ENCODE data around the gene PACSIN1.

The PACSIN1 gene

GRCh38 chr6:34438705-34439104 is 27.2 kb upstream of the PACSIN1 start:
- Histone ChIP-seq H3K27me3 (ENCODE audit: control insufficient read depth, insufficient read depth, low read length) (no peaks in the 10 kb centered on the region), H3K9ac (ENCODE audit: low read length) (no peak overlapping the region), H3K4me1 (ENCODE audit: control insufficient read depth, insufficient read depth, low read length) (no peaks in the 10 kb centered on the region), H3K4me3 (ENCODE audit: low read length) (no peak overlapping the region), H3K9me3 (ENCODE audit: control insufficient read depth, low read length) (no peaks in the 10 kb centered on the region), H3K36me3 (ENCODE audit: control insufficient read depth, insufficient read depth, low read length) (no peaks in the 10 kb centered on the region)

- Histone ChIP-seq H3K9me3 (ENCODE audit: control insufficient read depth, low read length) (no peaks in the 10 kb centered on the region), H3K36me3 (ENCODE audit: control insufficient read depth, insufficient read depth, low read length) (no peaks in the 10 kb centered on the region), H3K9ac (ENCODE audit: low read length) (no peak overlapping the region), H3K4me3 (ENCODE audit: low read length) (no peak overlapping the region), H3K27me3 (ENCODE audit: control insufficient read depth, insufficient read depth, low read length) (no peaks in the 10 kb centered on the region), H3K4me1 (ENCODE audit: control insufficient read depth, insufficient read depth, low read length) (no peaks in the 10 kb centered on the region)
These were observed 26.4 kb upstream of the PACSIN1 start for GRCh38 chr6:34439442-34439841.

GRCh38 chr6:34441526-34441925 is 24.4 kb upstream of the PACSIN1 start:
- H3K36me3 ChIP-seq (ENCODE audit: control insufficient read depth, insufficient read depth, low read length), result no peaks in the 10 kb centered on the region
- no peak overlapping the region for H3K4me3 ChIP-seq (ENCODE audit: low read length)
- H3K27me3 ChIP-seq (ENCODE audit: control insufficient read depth, insufficient read depth, low read length), result peaks cover 5% of the 10 kb centered on the region

GRCh38 chr6:34445313-34445860 is 20.5 kb upstream of the PACSIN1 start:
- Histone ChIP-seq H3K9ac (ENCODE audit: low read length) (no peak overlapping the region), H3K9me3 (ENCODE audit: control insufficient read depth, low read length) (no peaks in the 10 kb centered on the region), H3K4me3 (ENCODE audit: low read length) (no peak overlapping the region), H3K4me1 (ENCODE audit: control insufficient read depth, insufficient read depth, low read length) (no peaks in the 10 kb centered on the region), H3K27me3 (ENCODE audit: control insufficient read depth, insufficient read depth, low read length) (peaks cover 5% of the 10 kb centered on the region), H3K36me3 (ENCODE audit: control insufficient read depth, insufficient read depth, low read length) (no peaks in the 10 kb centered on the region)

More at GRCh38 chr6:34441526-34441925, 24.4 kb upstream of the PACSIN1 start:
- no peaks in the 10 kb centered on the region for H3K9me3 ChIP-seq (ENCODE audit: control insufficient read depth, low read length)
- no peak overlapping the region for H3K9ac ChIP-seq (ENCODE audit: low read length)
- no peaks in the 10 kb centered on the region for H3K4me1 ChIP-seq (ENCODE audit: control insufficient read depth, insufficient read depth, low read length)

GRCh38 chr6:34447386-34447785 is 18.5 kb upstream of the PACSIN1 start:
- Histone ChIP-seq H3K27me3 (ENCODE audit: control insufficient read depth, insufficient read depth, low read length) (peaks cover 5% of the 10 kb centered on the region), H3K4me3 (ENCODE audit: low read length) (no peak overlapping the region), H3K9me3 (ENCODE audit: control insufficient read depth, low read length) (no peaks in the 10 kb centered on the region)

GRCh38 chr6:34447910-34448309 is 18.0 kb upstream of the PACSIN1 start:
- Histone ChIP-seq H3K4me3 (ENCODE audit: low read length) (no peak overlapping the region), H3K36me3 (ENCODE audit: control insufficient read depth, insufficient read depth, low read length) (no peaks in the 10 kb centered on the region), H3K9me3 (ENCODE audit: control insufficient read depth, low read length) (no peaks in the 10 kb centered on the region), H3K27me3 (ENCODE audit: control insufficient read depth, insufficient read depth, low read length) (peaks cover 5% of the 10 kb centered on the region), H3K9ac (ENCODE audit: low read length) (no peak overlapping the region), H3K4me1 (ENCODE audit: control insufficient read depth, insufficient read depth, low read length) (no peaks in the 10 kb centered on the region)

More at GRCh38 chr6:34447386-34447785, 18.5 kb upstream of the PACSIN1 start:
- Histone ChIP-seq H3K36me3 (ENCODE audit: control insufficient read depth, insufficient read depth, low read length) (no peaks in the 10 kb centered on the region), H3K9ac (ENCODE audit: low read length) (no peak overlapping the region), H3K4me1 (ENCODE audit: control insufficient read depth, insufficient read depth, low read length) (no peaks in the 10 kb centered on the region)

- Histone ChIP-seq H3K9me3 (ENCODE audit: control insufficient read depth, low read length) (no peaks in the 10 kb centered on the region), H3K4me3 (ENCODE audit: low read length) (no peak overlapping the region), H3K9ac (ENCODE audit: low read length) (no peak overlapping the region), H3K36me3 (ENCODE audit: control insufficient read depth, insufficient read depth, low read length) (no peaks in the 10 kb centered on the region), H3K4me1 (ENCODE audit: control insufficient read depth, insufficient read depth, low read length) (no peaks in the 10 kb centered on the region), H3K27me3 (ENCODE audit: control insufficient read depth, insufficient read depth, low read length) (no peaks in the 10 kb centered on the region)
These were observed 14.7 kb upstream of the PACSIN1 start for GRCh38 chr6:34451192-34451591.

- Histone ChIP-seq H3K4me1 (ENCODE audit: control insufficient read depth, insufficient read depth, low read length) (no peaks in the 10 kb centered on the region), H3K36me3 (ENCODE audit: control insufficient read depth, insufficient read depth, low read length) (no peaks in the 10 kb centered on the region), H3K9me3 (ENCODE audit: control insufficient read depth, low read length) (no peaks in the 10 kb centered on the region)
These were observed 10.0 kb upstream of the PACSIN1 start for GRCh38 chr6:34455831-34456230.

GRCh38 chr6:34457382-34457741 is 8.5 kb upstream of the PACSIN1 start:
- H3K9me3 ChIP-seq (ENCODE audit: control insufficient read depth, low read length), result no peaks in the 10 kb centered on the region
- H3K9ac ChIP-seq (ENCODE audit: low read length), result no peak overlapping the region
- no peaks in the 10 kb centered on the region for H3K36me3 ChIP-seq (ENCODE audit: control insufficient read depth, insufficient read depth, low read length)
- H3K4me1 ChIP-seq (ENCODE audit: control insufficient read depth, insufficient read depth, low read length), result no peaks in the 10 kb centered on the region
- no peak overlapping the region for H3K4me3 ChIP-seq (ENCODE audit: low read length)
- H3K27me3 ChIP-seq (ENCODE audit: control insufficient read depth, insufficient read depth, low read length), result no peaks in the 10 kb centered on the region

More at GRCh38 chr6:34455831-34456230, 10.0 kb upstream of the PACSIN1 start:
- H3K4me3 ChIP-seq (ENCODE audit: low read length), result no peak overlapping the region
- no peaks in the 10 kb centered on the region for H3K27me3 ChIP-seq (ENCODE audit: control insufficient read depth, insufficient read depth, low read length)
- H3K9ac ChIP-seq (ENCODE audit: low read length), result no peak overlapping the region

GRCh38 chr6:34457742-34458735 is 7.8 kb upstream of the PACSIN1 start:
- no peaks in the 10 kb centered on the region for H3K27me3 ChIP-seq (ENCODE audit: control insufficient read depth, insufficient read depth, low read length)
- H3K36me3 ChIP-seq (ENCODE audit: control insufficient read depth, insufficient read depth, low read length), result no peaks in the 10 kb centered on the region
- no peak overlapping the region for H3K9ac ChIP-seq (ENCODE audit: low read length)
- H3K4me3 ChIP-seq (ENCODE audit: low read length), result no peak overlapping the region
- no peaks in the 10 kb centered on the region for H3K4me1 ChIP-seq (ENCODE audit: control insufficient read depth, insufficient read depth, low read length)
- H3K9me3 ChIP-seq (ENCODE audit: control insufficient read depth, low read length), result no peaks in the 10 kb centered on the region

- Histone ChIP-seq H3K9ac (ENCODE audit: low read length) (no peak overlapping the region), H3K36me3 (ENCODE audit: control insufficient read depth, insufficient read depth, low read length) (no peaks in the 10 kb centered on the region), H3K27me3 (ENCODE audit: control insufficient read depth, insufficient read depth, low read length) (peaks cover 8% of the 10 kb centered on the region), H3K4me1 (ENCODE audit: control insufficient read depth, insufficient read depth, low read length) (no peaks in the 10 kb centered on the region), H3K4me3 (ENCODE audit: low read length) (no peak overlapping the region), H3K9me3 (ENCODE audit: control insufficient read depth, low read length) (no peaks in the 10 kb centered on the region)
These were observed 5.8 kb upstream of the PACSIN1 start for GRCh38 chr6:34459899-34460593.
